HG02623 (cell line): ENCODE results near the gene HMCN1.

ENCODE experiments used
- ATAC-seq: cut with Tn5 transposase; IDR thresholded peaks from one replicate; pipeline ENCODE4 v1.9.1; 2021; ENCODE audit warnings: moderate library complexity; ENCODE audit not compliant: unreplicated experiment

Gene HMCN1

GRCh38 chr1:185733818-185734735 lies at the start of gene HMCN1:
Gene HMCN1 (plus strand): TSS chr1:185734391. CDS start chr1:185734780, 389 bp downstream.
- ATAC-seq, result no peak

- ATAC-seq, result no peak
These were observed 47.1 kb upstream of the HMCN1 start for GRCh38 chr1:185686821-185687778.

DNA sequence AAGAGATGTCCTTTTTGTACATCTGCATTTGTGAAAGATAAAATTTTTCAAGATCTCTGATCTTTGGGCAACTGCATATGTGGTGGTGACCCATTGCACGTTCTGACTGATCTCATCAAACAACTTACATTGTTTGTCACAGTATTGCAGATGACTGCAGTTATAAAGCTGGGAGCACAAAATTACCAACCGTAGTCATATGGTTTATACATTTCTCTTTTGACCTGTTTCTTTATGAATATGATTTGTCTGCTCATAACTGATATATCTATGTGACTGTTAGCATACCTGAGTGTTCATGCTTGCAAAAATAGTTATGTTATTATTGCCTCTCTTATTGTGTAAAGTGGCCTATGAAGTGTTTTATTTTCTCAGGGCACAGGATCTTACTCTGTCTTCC lies 43.7 kb upstream of the HMCN1 start:
- no peak for ATAC-seq

GRCh38 chr1:185693654-185694053 lies 40.5 kb upstream of the HMCN1 start:
- peak; percentile 19 for ATAC-seq

- ATAC-seq, result peak; percentile 90
These were observed 40.1 kb upstream of the HMCN1 start for GRCh38 chr1:185694081-185694480.

DNA sequence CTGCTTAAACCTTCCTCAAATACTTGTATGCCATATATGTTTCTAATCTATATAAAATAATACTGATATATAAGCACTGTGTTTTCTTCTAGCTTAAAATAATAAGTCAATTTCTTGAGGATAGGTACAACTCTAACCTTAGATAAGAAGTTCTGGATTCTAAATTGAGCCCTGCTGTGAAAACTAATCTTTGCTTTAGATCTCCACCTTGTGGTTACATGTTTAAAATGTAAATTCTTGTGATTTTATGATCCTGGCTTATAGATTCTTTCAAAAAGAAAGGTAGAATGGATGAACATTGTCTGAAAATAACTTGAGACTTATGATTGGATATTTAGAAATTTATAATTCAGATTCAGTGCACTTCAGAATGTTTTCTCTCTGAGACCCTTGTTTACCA lies 38.9 kb upstream of the HMCN1 start:
- no peak for ATAC-seq

DNA sequence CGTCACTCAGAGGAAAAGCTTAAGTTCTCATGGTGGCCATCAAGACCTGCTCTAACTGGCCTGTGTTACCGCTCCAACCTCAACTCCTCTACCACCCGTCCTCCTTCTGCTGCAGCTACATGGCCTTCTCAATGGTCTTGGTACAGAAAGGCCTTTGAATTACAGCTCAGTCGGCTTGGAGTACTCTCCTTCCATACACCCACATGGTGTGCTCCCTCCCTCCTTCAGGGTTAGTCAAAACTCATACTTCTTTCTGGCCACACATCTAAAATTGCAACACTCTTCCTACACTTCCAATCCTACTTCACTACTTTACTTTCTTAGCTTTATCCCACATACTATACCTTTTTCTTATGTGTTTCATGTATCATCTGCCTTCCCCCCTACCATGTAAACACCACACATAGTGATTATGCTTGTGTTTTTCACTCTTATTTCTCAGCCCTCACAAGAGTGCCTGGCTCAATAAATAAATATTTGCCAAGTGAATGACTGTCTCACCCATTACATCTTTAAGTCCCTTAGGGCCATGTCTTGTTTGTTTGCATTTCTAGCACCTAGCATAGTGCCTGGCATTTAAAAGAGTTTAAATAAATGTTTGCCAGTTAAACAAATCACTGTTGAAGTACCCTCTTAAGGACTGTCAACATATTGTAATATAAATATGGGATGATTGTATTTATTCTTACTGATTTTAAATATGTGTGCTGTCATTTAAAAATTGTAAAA lies 37.6 kb upstream of the HMCN1 start:
- no peak for ATAC-seq

DNA sequence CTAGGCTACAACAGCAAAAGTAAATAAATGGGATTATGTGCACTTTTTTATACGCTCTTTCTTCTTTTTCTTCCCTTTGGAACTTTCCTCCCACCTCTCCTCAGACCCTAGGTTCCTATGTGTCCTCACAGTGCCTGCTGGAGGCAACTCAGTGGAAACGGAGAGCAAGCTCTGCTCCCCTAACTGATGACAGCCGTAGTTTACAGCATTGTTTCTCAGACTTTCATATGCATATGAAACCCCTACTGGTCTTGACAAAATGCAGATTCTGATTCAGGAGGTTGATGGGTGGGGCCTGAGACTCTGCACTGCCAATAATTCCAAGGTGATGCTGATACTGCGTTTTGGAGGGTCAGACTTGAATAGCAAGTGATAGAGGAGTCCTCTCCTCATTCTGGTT lies 34.3 kb upstream of the HMCN1 start:
- no peak for ATAC-seq

GRCh38 chr1:185701650-185702049 lies 32.5 kb upstream of the HMCN1 start:
- no peak for ATAC-seq

DNA sequence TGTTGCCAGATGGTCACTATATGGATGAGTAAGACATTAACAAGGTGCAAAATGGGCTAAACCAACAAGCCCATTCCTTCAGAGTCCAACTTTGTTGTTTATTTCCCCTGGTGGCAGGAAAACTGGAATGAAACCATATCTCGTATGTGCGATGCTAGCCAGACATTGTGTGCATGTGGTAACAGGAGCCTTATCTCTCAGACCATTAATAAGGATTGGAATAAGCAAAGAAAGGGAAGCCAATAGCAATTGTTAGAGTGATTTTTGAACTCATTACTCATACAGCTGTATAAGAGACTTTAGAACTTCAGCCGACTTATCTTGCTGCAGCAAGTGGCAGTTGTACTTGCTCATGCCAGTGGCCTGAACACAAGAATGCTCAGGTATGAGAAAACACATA lies 30.0 kb upstream of the HMCN1 start:
- no peak for ATAC-seq

DNA sequence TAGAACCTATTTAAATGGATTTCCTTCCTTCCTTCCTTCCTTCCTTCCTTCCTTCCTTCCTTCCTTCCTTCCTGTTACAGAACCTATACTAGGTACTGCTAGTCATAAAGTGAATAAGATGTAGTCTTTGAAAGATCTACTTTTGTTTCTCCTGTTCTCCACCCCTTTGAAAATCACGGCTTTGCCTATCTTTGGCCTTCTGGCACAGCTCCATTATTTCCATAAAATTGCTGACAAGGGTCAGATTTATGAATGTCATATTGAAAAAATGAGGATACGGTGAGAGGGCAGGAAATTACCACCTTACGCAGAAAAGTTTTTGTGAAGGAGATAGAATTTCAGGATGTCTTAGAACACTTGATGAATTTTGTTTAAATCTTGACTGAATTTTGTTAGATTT lies 18.1 kb upstream of the HMCN1 start:
- no peak for ATAC-seq

- no peak for ATAC-seq
These were observed 15.2 kb upstream of the HMCN1 start for GRCh38 chr1:185719021-185719420.

- ATAC-seq, result no peak
These were observed 13.4 kb upstream of the HMCN1 start for GRCh38 chr1:185720633-185721272.

DNA sequence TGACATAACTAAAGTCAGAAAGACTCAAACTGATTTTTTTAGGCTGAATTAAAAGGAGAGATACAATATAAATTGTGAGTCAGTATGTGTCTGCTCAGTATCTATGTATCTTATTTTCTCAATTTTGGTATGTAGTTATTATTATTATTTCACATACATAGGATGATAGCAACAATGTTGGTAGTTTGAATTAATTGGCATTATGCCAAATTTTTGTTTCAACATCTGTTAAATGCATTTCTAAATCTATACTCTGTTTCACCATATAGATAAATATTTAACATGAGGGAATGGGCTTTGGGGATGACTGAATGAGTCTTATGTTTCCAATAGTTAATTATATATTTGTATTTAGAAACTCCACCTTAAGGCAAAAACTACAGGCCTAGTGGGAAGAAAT lies 12.6 kb upstream of the HMCN1 start:
- ATAC-seq, result no peak

GRCh38 chr1:185722098-185722497 lies 12.1 kb upstream of the HMCN1 start:
- no peak for ATAC-seq

DNA sequence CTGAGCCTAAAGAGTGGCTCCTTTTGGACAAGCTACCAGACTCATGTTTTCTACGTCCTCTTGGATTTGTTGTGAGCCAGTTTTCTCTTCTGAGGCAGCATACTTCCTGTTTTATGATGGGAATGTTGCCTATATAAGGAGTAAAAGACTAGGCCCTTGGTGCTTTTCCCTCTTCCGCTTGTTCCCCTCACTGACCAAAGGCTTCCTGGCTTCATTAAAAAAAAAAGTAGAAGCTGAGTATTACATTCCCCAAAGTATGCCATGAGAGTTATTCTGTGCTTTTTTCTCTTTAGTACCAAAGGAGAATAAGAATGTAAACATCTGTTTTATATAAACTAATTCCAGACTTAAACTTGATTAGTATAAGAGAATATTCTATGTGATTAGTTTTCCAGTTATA lies 6.5 kb upstream of the HMCN1 start:
- no peak for ATAC-seq

DNA sequence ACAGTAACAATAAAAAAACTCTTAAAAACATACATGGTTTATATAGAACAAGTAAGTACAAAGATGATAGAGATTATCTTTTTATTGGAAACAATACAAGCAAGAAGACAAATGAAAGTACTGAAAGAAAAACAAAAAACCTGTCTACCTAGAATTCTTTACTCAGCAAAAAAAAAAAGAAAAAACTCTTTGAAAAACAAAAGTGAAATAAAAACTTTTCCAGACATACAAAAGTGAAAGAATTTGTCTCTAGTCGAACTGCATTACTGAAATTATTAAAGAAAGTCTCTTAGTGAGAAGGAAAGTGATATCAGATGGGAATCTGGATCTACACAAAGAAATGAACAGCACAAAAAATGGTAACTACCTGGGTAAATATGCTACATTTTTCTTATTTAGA lies 2.7 kb upstream of the HMCN1 start:
- no peak for ATAC-seq

DNA sequence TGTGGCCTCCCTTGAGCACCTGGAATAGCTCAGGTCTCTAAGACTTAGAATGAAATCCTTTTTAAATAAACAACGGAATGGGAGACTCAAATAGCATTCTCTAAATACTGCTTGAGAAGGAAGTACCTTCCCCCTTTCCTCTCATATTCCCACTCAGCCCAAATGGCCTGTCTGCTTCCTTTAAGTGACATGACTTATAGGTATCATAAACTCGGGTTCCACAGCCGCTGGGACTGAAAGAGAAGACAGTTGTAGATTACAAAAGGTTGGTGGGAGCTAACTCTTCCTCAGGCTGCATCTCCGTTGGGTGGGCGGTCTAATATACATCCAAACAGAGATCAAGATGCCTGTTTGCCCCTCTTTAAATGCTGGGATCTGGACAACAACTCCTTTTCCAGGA lies 1.2 kb upstream of the HMCN1 start:
- no peak for ATAC-seq

GRCh38 chr1:185734929-185735700 lies 924 bp downstream of the HMCN1 start:
- ATAC-seq, result no peak

DNA sequence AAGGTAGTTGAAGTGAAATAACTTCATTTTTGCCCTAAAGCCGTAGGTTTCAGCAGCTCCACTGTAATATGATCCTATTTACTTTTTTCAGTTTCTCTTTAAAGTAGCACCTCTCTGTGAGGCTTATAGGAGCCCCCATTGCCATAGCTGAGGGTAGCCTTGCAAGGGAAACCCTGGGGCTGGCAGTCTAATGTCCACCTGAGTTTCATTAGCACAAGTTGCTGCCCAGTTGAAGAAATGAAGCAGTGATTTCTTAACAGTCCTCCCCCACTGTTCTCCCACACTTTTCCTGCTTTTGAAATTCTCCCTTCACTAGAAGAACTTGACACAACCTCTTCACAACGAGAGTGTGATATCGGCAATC lies 1.5 kb downstream of the HMCN1 start:
- no peak for ATAC-seq
